ENCODE results near the gene GNLY.
"Not testable (repeated sequence)": the region's sequence is repeated elsewhere in the genome, so short reads cannot be mapped to it uniquely, and the experiment has no call there.

Gene GNLY

DNA sequence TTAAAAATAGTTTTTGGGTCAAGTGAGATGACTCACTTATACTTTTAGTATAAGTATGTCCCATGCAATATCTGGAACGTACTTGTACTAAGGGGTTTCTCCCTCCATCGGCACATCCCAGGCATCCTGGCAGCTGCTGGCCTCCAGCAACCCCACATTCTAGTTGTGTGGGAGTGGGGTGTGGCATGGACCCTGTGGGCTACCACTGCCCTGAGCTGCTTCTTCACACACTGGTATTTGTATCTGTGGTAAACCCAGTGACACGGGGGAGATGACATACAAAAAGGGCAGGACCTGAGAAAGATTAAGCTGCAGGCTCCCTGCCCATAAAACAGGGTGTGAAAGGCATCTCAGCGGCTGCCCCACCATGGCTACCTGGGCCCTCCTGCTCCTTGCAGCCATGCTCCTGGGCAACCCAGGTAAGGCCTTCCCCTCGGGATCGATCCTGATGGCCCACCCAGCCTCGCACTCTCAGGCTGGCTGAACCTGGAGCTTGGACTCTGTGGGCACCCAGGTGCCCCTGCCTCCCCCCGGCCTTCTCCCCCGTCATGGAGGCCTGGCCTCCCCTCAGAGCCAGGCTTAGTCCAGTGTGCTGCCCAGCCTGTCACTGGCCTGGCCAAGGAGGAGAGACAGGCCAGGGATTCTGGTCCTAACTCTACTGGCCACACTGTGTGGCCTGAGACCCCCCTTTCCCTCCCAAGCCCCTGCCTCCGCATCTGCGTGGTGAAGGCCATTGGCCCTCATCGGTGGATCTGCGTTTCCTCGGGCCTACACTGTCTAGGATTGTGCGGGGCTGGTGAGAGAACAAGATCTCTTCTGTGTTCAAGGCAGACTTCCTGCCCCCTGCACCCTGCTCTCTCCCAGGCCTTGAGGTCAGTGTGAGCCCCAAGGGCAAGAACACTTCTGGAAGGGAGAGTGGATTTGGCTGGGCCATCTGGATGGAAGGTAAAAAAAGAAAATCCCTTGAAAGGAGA, at the start of gene GNLY:
GNLY (plus strand) TSS at position 307 of the 974 bp plus-strand sequence; CDS start at position 368, 61 bp downstream.
- DNase-seq = no peak

DNA sequence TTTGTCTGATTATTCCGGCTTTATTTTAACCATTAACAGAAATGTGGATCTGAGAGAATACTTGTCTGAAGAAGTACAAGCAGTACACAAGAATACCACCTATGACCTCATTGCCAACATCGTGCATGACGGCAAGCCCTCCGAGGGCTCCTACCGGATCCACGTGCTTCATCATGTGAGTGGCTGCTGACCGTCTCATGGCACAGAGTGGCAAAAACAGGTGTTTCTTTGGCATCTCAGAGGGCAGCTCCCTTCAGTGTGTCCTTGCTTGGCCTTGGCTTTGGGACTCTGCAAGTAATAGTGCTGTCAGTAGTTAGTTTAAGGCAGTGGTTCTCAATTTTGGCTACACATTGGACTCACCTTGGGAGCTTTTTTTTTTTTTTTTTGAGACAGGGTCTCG, 49.2 kb upstream of the GNLY start:
- no peak for DNase-seq

DNA sequence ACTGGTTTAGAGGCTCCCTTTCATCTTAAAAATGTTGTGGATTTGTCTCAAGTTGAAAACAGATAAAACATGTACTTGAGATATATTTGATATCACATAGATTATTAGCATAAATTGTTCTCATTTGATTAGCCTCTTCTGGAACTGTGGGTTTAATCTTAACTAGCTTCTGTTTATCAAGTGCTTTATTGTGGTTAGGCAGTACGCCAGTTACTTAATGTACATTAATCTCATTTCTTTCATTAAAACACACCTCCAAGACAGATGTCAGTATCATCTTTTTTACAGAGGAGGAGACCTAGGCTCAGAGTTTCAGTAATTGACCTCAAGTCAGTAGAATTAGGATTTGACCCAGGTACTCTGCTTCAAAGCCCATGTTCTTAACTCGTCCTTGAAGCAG, 48.0 kb upstream of the GNLY start:
- DNase-seq = no peak

DNA sequence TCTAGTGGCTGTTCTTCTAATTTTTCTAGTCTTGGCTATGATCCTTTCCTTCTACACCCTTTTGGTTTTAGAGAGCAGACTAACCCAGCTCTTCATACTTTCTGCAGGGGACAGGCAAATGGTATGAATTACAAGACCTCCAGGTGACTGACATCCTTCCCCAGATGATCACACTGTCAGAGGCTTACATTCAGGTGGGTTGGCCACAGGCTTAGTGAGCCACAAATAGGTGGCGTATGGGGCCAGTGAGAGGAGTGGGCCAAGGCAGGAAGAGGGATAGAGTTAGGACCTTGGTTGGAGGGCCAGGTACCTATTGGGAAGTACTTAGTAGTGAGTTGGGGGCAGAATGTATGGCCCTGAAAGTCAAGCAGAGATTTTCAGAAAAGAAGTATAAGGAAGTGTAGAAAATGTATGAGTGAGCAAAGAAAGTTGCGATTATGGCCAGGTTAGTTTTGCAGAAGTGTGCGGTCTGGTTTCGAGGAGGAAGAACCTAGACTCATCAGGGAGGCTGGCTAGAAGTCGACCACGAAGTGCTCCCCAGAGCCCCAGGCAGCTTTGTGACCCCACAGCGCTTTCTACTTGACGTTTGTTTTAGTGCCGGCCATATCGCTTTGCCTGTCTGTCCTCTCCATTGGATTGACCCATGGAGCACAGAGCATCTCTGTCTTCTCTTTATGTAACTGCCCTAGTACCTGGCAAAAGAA, 46.2 kb upstream of the GNLY start:
- peak in 1 of 14 donors; percentile 20 for DNase-seq

DNA sequence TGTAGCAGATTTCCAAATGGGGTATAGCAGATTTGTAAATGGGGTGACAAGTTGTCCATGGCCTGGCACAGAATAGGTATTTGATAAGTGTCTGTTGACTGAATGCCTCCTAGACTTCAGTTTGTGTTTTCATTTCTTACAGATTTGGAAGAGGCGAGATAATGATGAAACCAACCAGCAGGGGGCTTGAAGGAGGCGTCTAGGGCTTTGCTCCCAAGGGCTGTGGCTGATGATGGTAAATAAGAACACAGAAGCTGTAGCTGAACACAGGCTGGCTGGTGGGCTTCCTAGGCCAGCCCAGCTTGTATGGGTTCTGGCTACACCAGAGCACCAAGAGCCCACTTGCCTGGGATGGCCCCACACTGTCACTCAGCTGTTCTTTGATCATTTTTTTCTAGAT, 45.5 kb upstream of the GNLY start:
- DNase-seq = no peak

DNA sequence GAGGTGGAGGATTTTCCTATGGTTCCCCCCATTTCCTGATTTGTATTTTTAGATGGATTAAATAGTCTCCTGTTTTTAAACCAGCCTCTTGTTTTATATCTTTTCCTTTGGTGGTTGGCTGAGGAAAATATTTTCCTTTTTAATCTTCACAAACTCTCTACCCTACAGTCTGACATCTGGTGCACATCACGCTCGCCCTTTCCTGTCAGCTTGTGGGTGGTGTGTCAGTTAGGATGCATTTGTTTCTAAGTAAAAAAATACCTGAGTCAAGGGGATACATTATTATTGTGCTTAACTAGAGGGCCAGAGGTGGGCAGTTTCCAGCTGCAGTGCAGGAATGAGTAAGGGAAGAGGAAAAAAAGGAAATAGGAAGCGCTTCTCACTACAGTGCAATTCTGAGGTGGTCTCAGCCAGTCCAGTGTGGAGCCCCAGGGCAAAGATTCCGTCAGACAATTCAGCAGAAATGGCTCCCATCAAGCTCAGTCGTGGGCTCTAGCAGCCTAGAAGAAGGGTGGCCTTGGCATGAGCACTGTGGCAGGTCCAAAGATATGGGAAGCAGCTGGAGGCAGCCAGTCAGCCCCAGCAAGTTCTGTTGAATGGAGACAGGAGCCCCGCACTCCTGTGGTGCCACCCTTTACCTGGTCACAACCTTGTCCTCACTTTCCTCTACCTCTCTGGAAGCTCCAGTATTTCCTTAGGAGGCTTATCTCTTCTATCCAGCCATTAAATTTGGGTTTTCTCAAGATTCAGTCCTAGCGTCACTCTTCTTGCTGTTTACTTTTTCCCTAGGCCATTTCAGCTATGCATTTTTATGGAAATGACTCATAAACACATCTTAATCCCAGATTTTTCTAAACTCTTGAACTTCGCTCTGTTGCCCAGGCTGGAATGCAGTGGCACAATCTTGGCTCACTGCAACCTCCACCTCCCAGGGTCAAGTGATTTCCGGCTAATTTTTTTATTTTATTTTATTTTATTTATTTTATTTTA, 44.7 kb upstream of the GNLY start:
- no peak for DNase-seq

DNA sequence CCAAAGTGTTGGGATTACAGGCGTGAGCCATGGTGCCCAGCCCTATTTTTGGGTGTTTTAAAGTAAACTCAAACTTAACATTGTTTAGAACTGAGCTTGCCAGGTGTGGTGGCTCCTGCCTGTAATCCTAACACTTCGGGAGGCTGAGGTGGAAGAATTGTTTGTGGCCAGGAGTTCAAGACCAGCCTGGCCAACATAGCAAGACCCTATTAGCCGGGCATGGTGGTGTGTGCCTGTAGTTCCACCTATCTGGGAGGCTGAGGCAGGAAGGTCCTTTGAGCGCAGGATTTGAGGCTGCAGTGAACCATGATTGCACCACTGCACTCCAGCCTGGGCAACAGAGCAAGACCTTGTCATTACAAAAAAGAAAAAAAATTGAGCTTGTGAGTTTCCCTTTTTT, 43.7 kb upstream of the GNLY start:
- DNase-seq = no peak

DNA sequence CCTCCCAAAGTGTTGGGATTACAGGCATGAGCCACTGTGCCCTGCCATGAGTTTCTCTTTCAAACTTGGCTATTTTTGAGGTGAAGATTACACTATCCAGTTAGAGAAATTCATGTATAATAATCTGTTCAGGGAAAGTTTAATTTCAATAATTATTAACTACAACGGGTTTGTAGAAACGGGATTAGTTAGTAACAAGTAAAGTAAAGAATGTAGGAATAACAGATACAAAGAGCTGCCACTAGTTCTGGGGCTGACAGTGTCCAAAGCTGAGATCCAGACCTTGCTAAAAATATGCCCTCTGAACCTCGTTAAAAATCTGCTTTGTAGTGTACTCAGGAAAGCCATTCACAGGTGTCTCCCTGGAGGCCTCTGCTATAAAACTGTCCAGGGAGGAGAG, 43.1 kb upstream of the GNLY start:
- DNase-seq = no peak

DNA sequence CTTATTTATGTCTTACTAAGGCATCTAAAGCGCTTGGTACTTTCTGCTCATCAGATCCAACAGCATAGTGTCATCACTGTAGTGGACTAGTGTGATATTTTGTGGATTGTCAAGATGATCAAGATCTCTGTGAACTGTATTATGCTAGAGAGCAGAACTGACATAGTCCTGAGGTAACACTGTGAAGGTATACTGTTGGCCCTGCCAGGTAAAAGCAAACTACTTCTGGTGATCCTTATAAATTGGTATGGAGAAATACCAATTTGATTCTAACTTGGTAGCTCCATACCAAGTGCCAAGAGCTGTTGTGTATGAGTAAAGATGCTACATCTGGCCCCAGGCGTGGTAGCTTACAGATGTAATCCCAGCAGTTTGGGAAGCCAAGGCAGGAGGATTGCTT, 42.1 kb upstream of the GNLY start:
- no peak for DNase-seq

DNA sequence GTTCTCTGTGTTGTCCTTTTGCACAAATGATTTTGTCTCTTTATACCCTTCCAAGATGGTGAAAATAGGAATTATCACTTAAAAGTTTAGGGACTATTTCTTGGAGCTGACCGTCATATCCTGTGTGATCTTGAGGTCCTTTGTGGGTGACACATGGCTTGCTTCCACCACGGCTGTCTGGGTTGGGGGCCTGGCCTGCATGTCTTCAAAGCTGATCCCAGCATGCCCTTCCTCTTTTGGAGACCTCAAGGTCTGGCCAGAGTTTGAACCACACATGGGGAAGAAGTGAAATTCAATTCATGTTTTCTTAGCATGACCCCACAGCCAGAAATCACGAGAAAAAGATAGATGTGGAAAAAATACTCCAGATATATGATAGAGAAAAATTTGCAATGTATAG, 40.2 kb upstream of the GNLY start:
- peak in 3 of 14 donors; percentile 9 to 26 (median 19) for DNase-seq

DNA sequence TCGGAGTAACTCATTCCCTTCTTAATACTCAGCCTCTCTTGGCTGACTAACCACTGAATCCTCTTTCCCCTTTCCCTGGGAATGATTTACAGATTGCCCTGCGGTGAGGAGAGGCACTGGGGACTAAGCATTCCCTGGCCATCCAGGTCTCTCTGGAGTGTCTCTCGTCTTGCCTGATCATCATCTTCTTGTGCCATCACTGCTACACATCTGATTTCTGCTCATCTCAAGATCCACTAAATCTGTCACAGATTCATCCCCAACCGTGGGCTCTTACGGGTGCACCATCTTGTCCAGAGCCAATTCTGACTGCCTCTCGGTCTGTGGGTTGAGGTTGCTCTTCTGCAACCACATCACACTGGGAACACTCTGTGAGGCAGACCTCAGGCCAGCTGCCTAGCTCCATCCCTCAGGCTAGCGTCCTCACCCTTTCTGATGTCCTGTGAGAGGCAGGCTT, 38.2 kb upstream of the GNLY start:
- DNase-seq = no peak

DNA sequence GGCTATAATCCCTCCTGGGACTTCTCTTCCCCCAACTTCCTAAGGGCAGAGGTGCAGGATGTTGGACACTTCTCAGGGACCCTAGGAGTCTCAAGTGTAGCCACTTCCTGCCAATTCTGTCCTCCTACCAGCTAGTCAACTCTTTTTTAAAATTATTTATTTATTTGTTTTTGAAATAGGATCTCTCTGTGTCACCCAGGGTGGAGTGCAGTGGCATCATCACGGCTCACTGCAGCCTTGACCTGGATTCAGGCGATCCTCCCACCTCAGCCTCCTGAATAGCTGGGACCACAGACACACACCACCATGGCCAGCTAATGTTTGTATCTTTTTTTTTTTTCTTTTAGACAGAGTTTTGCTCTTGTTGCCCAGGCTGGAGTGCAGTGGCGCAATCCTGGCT, 37.7 kb upstream of the GNLY start:
- DNase-seq = no peak

DNA sequence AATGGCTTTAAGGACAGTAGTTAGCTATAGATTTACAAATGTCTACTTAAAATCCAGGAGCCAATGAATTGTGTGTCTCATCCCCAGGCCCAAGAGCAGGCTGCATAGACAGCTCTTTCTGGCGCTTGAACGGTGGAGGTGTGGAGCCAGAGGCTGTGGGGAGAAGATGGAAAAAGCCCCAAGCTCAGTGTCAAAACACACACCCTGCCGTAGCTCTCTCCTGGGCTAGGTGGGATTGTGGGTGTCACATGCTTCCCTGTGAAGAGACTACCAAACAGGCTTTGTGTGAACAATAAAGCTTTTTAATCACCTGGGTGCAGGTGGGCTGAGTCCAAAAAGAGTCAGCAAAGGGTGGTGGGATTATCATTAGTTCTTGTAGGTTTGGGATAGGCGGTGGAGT, 36.8 kb upstream of the GNLY start:
- not testable (repeated sequence) for DNase-seq

DNA sequence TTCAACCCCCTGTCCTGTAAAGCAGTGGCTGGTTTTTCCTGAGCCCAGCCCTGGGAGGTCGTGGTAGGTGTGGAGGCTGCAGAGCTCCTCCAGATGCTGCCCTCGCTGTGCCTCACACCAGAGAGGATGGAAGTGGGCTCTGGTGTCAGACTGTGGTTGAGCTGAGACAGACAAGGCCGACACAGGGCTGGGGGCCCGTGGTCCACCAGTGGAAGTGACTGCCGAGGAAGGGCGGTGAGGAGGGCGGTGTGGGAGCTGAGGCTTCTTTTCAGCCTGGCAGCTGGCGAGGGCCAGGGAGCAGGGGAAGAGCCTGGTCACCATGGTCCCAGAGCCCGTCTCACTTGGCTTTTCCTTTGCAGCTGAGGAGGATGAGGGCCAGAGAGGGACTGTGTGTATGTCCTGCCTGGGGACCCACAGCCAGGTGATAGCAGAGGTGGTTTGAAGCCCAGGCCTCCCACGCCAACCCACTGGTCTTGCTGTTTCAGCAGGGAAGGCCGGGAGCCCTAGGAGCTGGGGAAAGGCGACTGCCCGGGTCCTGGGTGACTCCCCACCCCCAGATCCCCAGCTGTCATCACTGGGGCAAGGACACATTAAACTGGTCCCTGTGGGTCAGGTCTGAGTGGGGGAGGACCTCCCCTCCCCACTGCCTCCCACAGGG, 34.7 kb upstream of the GNLY start:
- no peak for DNase-seq

DNA sequence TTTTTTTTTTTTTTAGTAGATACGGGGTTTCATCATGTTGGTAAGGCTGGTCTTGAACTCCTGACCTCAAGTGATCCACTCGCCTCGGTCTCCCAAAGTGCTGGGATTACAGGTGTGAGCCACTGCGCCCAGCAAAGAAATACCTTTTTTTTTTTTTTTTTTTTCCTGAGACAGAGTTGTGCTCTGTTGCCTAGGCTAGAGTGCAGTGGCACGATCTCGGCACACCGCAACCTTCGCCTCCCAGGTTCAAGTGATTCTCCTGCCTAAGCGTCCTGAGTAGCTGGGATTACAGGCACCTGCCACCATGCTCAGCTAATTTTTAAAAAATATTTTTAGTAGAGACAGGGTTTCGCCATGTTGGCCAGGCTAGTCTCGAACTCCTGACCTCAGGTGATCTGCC, 33.9 kb upstream of the GNLY start:
- not testable (repeated sequence) for DNase-seq

DNA sequence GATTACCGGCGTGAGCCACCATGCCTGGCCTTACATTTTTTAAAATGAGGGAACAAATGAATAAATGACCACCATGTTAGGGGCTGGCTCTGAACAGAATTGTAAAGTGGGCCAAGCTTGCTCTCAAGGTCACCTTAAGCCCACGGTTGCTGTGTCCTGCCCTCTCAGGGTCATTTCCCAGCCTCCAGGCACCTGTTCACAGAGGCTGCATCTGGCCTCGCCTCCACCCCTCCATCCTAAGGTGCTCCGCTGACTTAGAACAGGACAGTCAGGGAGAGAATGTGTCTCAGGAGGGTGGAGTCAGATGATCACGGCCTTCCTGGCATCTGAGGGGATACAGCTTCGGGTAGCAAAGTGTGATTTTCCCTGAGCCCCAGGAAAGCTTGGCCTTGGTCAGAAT, 33.4 kb upstream of the GNLY start:
- DNase-seq = no peak

DNA sequence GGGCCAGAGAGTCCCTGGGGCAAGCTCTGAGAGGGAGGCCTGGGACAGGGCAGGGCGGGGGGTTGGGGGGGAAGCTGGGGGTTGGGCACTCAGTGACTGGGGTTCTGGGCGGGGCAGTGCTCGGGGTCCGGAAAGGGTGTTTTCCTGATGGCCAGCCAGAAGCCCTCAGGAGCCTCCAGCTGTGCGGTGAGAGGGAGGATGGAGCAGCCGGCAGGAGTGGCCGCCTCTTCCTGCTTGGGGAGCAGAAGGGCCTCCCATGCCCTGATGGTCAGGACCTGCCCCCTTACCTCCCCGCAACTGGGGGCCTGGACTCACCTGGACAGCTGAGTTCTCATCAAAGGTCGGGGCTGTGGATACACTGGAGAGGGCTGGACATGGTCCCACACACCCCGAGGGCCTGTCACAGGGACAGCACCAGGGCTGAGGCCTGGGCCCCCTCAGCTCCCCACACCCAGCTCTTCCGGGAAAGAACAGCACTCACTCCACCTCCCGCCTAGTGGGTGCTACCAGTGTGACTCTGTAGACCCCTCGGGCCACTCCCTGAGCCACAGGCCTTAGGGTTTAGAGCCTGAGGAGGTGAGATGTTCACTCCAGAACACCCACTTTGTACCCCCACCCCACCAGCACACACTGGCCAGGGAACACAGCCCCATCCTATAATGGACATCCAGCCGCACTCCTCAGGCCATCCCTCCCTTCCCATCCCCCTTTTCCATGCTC, 32.9 kb upstream of the GNLY start:
- DNase-seq = no peak

DNA sequence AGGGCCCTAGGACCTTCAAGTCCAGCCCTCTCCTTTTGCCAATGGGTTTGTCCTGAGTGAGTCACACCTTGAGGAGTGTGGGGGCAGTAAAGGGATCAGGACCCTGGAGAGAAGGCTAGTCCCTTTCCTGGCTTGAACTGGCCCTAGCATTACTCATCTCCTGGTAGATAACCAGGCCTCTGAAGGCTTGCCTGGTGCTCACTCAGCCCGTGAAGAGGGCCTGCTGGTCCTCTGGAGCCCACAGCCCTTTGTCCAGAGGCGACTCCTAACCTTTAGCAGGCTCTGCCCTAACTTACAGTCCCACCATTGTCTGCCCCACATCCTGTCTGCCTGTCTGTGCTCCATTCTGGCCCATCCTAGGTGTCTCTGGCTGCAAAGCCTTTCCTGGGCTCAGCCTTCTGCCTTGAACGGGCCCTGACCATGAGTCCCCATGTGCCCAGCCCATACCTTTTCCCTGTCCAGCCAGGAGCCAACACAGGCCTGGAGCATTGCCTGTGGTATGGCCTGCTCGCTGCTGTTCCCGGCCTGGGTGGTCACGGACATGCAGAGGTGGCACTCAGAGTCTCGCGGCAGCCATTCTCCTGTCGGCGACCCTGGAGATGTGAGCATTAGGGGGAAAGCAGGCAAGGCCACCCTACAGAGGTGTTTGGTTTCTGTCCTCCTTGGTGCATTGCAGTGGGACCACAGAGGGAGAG, 31.1 kb upstream of the GNLY start:
- DNase-seq = no peak

DNA sequence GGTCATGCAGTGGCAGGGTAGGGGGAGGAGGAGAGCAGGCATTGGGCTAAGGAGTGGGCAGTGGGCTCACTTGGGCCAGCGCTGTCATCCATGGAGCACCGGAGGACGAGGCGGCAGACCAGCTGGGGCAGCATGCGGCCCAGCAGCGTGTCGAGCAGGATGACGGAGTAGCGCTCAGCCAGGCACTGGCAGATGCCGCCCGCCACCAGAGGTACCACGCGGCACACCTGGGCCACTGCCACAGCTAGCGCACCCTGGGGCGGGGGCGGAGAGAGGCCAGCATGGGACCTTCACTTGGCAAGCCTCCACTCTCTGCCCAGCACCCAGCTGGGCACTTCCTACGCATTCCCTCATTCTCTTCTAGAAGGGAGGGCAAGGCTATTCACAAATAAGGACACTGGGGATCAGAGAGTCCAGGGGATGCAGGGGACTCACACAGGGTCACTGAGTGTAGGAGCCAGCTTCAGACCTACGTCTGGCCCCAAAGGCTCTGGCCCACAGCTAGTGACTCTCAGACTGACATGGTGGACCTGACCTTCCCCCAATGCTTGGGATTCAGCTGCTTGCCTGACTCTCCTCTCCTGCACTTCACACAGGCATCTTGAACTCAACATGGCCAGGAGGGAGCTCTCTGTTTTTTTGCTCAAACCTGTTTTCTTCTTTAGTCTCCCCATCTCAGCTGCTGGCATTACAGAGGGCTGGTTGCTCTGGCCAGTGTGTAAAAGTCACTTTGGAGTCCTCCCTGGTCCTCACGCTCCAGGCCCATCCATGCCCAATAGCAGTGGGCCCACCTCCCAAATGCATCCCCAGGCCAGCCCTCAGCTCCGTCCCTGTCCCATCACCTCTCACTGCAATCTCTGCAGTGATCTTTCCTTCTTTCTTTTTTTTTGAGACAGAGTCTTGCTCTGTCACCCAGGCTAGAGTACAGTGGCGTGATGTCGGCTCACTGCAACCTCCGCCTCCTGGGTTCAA, 30.3 kb upstream of the GNLY start:
- no peak for DNase-seq

Data from C1 segment of cervical spinal cord (tissue), 14 donors.